DMS53 treated with DMSO at 0.1 percent for 48 hours (cell line): ENCODE results near the gene TBC1D22A.
A peak's percentile ranks its signal among the peaks of the same experiment; 100 is the strongest.

Experiments used
- DNase-seq: peaks from one replicate; lab custom pipeline; 2025; ENCODE audit not compliant: unreplicated experiment; lab: John Stamatoyannopoulos, UW

Gene TBC1D22A

DNA sequence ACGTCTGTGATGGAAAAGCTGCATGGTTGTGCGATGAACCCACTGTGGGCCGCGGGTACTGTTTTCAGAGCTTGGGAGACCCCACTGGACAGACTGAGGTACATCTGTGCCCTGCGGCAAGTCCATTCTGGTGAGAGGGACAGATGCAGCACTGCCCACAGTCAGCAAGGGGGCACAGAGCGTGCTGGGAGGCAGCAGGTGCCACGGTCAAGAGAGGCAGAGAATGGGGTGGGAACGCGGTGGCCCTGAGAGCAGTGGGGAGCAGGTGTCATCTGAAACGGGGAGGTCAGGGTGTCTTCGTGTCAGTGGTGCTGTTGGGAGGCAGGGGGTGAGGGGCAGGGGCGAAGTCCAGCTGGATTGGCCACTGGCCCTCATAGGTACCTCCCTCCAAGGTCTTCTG, 32.0 kb downstream of the TBC1D22A start:
- DNase-seq = no peak

DNA sequence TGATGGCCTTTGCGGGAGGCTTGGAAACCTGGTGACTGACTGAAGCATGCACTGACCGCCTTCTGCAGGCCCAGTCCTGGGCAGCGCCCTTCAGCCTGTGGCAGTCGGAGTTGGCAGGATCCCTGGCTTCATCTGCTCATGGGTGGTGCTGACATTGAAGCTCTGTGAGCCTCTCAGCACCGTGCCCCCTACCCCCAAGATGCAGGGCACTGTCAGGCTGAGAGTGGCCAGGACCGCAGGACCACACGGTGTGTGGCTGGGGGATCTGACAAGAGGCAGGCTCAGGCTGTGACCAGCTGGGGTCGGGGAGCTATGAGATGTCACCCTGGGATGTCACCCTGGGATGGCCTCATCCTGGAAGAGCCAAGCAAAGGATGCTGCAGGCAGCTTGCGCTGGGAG, 32.7 kb downstream of the TBC1D22A start:
- DNase-seq = no peak

DNA sequence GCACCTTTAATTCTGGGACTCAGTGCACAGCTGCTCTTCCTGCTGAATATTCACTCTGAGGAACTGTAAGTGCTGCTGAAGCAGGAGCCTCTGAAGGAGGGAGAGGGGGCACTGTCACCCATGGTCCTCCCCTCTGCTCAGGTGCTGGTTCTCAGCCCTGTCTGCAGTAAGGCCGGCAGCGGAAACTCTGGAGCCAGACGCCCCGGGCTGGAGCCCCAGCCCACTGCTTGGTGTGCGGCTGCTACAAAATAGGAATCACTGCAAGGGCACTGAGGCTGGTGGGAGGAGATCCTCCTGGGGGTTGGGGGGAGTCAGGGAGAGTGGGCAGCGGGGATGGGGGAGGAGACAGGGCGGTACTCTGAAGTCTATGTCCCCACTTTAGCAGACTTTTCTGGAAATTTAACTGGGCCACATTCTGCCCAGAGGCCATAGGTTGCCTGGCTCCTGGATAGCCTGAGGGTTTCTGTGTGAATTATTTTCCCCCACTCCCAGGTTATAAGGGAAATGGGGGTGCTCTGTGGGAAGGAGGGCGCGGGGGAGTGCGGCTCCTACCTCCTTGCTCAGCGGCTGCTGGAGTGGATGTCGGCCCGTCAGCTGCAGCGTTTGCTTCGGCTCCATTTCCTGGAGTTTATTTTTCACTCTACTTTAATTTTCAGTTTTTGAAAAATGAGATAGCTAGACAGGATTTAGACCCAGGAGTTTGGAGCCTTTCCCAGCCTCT, 33.6 kb downstream of the TBC1D22A start:
- no peak for DNase-seq

DNA sequence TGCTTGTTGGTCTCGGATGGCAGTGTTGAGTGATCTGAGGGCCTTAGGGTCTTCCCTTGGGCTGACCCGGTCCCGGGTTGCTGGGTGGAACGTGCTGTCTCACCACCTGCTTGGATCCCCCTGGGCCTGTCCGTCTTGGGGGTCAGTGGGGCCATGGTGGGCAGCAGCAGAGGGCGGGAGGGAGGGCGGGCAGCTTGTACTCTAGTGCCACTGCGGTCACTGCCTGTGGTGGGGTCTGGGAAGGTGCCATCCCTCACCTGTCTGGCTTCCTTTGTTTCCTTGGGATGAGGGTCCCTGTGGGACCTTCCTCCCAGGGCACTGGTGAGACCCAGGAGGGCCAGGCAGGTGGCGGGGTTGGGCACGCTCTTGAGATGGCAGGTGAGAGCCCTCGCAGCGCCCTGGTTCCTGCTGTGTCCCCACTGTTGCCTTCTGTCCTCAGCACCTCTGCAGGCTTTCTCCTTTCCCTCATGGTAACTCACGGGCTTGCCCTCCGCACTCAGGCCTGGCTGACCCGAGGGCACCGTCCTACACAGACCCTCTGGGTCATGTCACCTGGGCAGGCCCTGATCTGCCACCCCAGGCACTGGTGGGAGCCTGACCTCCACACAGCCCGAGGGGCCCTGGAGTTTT, 34.2 kb downstream of the TBC1D22A start:
- no peak for DNase-seq

DNA sequence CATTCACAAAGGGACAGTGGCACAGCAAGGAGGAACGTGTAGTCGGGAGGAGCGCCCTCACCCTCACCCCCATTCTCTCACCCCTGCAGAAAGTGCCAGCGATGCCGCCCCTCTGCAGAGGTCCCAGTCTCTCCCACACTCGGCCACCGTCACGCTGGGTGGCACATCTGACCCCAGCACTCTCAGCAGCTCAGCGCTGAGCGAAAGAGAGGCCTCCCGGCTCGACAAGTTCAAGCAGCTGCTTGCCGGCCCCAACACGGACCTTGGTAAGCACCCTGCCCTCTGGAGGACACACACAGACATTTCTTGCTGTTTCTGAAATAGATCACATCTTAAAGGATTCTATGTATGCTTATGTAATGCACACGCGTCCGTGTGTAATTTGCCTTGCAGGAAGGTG, 34.9 kb downstream of the TBC1D22A start:
- DNase-seq = no peak

DNA sequence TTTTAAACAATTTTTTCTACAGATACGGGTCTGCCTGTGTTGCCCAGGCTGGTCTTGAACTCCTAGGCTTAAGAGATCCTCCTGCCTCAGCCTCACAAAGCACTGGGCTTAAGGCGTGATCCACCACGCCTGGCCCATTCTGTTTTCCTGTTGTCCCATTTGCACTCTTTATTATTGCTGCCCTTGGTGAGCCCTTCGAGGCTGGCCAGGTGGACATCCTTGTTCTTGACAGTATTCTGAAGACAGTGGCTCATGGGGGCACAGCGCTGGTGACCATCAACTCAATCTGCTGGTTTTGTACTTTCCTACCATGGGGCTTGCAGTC, 35.6 kb downstream of the TBC1D22A start:
- no peak for DNase-seq

DNA sequence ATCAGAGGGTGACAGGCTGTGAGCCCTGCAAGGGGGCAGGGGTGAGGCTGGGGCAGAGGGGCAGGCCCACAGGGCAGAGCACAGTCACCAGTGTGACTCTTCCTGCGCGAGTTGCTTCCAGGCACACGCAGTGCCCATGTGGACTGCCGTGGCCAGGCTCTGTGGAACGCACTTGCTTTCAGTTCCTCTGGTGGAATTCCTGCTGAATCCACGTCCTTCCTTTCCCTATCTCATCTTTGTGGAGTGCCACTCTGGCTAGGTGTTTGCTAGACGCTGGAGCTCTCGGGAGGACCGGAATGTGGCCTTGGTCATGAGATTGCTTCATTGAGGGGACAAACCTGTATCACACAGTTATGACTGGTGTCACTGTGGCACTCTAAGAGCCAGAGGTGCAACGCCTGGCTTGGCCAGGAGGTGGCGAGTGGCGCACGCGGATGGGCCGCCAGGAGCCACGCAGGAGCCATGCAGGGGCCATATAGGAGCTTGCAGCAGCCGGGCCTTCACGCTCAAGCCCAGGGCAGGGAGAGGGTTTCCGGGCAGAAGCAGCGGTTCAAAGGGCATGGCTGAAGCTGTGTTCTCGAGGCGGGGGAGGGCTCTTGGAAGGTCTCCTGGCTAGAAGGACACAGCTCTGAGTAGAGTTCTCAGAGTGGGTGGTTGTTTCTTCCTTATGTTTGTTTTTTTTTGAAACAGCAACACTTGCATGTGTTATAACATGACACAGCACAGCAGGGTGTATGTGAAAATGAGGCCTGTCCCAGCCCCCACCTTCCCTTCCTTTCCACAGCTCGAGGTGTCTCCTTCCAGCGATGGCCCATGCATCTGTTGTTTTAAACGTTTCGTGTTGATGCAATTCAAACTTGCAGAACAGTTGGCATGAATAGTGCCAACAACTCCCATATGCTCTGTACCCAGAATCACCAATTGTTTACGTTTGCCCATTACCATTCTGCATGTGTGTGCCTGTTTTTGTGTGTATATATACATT, 36.2 kb downstream of the TBC1D22A start:
- peak; percentile 66 for DNase-seq

DNA sequence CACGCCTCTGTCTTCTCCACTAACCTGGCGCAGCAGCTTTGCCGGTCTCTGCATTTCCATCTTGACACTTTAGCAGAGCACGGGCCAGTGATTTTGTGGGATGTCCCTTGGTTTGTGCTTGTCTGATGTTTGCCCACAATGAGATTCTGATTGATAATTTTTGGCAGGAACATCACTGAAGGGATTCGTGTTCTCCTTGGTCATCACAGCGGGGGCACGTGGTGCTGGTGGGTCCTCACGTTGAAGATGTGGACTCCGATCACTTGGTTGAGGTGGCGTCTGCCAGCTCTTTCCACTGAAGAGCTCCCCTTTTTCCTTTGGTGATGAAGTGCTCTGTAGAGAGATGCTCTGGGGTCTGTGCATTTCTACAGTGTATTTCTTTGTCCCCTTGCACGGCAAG, 37.2 kb downstream of the TBC1D22A start:
- no peak for DNase-seq

DNA sequence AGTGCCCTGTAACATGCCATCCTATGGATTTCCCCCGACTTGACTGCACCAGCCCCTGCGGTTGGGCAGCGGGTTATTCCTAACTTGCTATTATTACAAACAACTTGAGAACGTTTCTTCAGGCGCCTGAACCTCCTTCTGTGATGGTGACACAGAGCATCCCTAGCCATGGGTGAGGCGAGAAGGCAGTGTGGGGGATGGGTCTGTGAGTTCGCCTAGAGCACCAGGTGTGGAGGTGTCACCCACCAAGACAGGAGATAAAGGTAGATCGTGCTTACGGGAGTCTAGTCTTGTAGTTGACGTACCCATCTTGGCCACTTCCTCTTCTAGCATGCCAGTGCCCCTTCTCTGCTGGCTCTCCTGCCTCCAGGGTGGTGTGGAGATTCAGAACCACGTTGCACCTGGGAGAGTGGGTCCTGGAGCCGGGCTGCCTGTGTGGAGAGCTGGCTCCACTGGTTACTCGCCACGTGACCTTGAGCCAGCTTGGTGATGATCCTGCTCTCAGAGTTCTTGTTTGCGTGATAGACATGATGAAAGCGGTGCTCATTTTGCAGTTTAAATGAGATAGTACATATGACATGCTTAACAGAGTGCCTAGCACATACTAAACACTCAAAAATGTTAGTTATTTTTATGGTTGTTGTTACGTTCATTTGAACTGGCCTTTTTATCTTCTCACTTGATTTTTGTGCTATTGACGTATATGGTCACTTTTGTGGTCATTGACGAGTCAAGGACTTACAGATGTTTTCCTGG, 37.8 kb downstream of the TBC1D22A start:
- DNase-seq = peak; percentile 36

DNA sequence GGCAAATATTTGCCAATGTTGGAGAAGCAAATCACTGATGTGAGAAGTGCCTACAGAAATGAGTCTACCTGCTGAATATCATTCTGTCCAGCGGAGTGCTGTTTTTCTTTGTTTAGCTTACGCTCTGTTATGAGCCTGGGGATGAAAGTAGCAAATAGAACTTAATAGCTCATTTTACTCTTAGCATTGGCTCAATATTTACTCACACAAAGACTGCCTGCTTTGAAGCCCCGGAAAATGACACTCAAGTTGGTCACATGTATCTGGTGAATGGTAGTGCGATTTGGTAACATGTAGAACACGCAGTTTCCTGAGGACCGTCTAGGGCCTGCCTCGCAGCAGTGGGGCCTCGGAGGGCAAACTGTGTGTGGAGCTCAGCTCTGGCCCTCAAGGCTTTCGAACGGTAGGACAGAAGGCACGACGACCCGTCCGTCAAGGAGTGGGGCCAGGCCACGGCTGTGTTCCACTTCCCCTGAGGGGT, 38.9 kb downstream of the TBC1D22A start:
- DNase-seq = peak; percentile 91

DNA sequence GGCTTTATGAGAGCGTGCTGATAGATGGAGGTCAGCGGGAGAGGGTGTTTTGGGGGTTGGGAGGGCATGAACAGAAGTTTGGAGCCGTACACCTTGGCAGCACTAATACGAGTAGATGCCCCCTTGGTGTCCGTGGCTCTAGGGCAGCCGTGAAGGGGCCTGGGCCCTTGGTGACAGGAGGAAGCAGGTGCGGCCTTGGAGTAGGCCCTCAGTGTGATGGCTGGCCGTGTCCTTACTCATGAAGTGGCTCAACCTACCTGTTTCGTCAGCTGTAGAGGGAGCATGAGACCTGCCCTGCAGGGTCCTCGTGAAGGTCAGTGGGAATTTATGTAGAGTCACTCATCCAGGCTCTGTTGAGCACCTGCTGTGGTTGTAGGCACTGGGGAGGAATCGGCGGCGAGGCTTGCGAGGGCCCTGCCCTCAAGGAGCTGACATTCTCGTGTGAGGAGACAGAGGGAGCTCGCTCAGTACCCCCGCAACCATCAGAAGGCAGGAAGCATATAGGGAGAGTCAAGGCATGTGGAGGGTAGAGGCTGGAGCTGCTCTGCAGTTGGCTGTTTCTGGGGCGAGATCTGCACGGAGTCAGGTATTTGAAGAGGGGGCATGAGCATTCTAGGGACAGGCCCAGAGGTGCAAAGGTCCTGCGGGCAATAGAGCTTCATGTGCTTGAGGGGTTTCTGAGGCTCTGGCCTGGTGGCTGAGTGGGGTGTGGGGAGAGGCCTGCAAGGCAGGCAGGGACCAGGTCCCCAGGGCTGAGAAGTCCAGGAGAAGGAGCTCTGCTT, 39.6 kb downstream of the TBC1D22A start:
- peak; percentile 39 for DNase-seq

DNA sequence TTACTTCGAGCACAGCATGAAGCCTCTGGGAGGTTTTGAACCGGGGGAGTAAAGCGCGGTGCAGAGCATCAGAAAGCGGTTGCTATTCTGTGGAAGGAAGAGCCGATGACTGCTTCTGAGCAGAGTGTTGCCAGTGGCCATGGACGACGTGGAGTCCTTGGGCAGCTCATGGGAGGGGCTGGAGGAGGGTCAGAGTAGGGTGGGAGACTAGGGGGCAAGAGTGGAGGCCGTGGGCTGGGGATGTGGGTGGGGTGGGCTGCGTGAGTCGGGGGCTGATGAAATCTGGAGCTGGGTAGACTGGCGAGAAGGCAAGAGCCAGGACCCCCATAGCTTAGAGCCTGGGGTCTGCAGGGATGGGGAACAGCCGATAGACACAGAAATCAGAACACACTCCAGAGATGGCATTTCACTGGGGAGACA, 40.2 kb downstream of the TBC1D22A start:
- no peak for DNase-seq

DNA sequence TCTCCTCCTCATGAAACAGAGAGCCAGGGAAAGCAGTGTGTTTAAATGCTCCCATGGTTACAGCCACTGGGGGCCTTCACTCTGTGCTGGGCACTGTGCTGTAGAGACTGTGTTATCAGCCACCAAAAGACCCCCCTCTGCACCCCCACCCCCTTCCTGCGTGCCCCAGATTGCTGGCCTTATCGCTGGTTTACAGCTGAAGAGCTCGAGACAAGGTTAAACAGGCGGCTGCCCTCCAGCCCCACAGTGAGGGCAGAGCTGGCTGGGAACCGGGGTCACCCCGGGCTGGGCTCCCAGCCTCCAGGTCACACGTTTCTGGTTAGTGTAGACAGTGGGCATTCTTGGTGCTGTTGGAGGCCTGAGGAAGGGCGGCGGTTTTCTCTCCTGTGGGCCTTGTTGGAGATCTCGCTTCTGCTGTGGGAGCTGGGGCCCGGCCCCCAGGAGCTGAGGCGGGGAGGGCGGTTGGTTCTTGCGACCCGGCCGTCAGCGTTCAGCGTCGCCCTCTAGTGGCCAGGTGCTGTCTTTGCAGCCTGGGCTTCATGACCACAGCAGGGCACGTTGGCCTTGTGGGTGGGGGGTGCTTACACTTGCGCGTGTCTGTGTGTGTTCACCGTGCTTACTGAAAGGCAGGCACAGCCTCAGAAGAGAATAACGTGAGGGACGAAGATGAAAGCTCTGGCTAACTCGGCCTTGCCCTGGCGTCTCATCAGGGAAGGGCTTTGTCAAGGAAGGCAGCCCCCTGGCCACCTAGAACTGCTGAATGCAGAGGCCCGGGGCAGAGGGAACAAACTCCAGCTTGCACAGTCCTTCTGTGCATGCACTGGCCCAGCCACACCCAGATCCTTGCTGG, 40.8 kb downstream of the TBC1D22A start:
- DNase-seq = peak; percentile 21

DNA sequence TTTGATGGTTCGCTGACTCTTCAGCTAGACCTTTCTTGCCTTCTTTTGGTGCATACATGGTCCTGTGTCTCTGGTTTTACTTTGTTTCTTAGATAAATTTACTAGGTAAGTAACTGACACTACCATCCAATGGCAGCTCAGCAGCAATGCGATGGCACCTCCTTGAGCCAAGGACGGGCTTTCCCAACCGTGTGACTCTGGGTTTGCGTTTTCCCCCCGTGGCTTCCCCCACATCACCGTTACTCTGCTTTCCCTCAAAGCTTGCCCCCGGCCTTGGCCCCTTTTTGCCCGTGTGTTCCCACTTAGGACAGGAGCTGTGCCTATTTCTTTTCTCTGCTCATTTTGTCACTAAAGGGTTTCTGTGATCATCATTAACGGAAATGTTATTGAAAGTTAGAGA, 41.5 kb downstream of the TBC1D22A start:
- no peak for DNase-seq

DNA sequence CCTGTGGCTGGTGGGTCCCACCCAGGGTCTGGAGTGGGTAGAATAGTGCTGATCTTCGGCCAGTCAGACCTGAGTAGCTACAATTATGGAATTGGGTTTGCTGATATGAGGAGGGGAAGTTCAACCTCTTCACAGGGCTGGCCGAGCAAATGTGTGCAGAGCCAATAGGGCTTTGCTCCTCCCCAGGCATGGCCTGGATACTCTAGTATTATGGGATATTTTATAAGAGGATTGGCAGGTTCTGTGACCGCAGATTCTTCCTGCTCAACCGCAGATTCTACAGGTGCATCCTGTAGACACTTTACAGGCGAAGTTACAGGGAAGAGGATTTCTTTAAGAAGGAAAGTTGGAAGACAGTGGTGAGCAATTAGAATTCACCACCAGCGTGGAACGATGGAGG, 44.3 kb downstream of the TBC1D22A start:
- DNase-seq = no peak

DNA sequence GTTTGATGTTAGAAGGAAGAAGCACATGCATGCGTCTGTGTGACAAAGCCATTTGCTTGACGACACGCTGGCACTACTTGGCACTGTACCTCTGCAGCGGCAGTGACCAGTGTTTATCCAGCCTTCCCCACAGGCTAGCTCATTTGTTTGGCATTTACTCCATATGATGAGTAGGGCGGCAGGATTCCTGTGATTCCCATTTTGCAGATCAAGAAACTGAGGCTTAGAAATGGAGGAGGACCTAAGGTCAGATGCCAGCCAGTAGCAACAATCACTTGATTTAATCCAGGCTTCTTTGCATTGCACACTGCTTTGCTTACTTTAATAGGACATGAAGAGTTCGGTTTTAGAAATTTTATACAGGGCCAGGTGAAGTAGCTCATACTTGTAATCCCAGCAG, 45.0 kb downstream of the TBC1D22A start:
- DNase-seq = no peak

DNA sequence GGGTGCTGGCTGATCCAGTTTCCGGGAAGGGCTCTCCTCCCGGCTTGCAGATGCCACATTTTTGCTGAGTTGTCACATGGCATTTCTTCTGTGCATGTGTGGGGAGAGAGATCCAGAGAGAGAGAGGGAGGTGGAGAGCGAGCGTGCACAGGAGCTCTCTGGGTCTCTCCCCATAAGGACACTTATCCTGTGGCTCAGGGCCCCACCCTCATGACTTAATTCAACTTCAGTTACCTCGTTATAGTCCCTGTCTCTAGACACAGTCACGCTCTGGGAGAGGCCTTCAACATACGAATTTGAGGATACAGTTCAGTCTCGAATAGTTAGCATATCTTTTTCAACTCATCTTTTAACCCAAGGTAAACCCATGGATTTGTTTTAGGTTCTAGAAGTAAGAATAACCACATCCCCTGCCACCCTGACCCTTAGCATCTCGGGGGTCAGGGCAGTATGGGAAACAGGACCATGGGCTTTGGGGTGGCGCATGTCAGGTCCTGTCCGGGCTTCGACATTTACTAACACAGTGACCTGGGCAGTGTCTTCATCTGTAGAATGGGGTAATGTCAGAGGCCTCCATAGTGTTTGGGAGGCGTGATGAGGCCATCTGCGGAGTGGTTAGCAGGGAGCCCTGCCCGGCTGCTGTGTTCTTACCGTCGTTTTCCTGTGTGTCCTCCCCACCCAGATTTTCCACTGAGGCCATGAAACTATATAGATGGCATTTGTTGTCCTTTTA, 46.9 kb downstream of the TBC1D22A start:
- no peak for DNase-seq
